Endothelial cell (in vitro differentiated cells): ENCODE measurements around the gene SEC14L1. TPM values are rescaled to one million over a fixed set of nuclear protein-coding genes. Genes with fewer than 3 reads are reported as not detected.

Experiments used
- DNase-seq: peaks from one replicate; pipeline ENCODE4 v3.0.0; 2021; ENCODE audit warnings: low spot score
- H3K27ac Mint-ChIP-seq: one replicate; pipeline ENCODE4 v1.8.0; 2021; ENCODE audit warnings: mixed read lengths, inconsistent platforms; ENCODE audit not compliant: unreplicated experiment
- H3K27me3 Mint-ChIP-seq: one replicate; pipeline ENCODE4 v1.8.0; 2021; ENCODE audit warnings: mild to moderate bottlenecking, moderate library complexity, mixed read lengths, inconsistent platforms; ENCODE audit not compliant: unreplicated experiment
- H3K36me3 Mint-ChIP-seq: one replicate; pipeline ENCODE4 v1.8.0; 2021; ENCODE audit warnings: mild to moderate bottlenecking, low read depth, mixed read lengths, inconsistent platforms; ENCODE audit not compliant: unreplicated experiment
- H3K4me1 Mint-ChIP-seq: one replicate; pipeline ENCODE4 v1.8.0; 2021; ENCODE audit warnings: mild to moderate bottlenecking, mixed read lengths, inconsistent platforms; ENCODE audit not compliant: unreplicated experiment
- H3K4me3 Mint-ChIP-seq: one replicate; pipeline ENCODE4 v1.8.0; 2021; ENCODE audit warnings: mild to moderate bottlenecking, mixed read lengths, inconsistent platforms; ENCODE audit not compliant: unreplicated experiment
- H3K9me3 Mint-ChIP-seq: one replicate; pipeline ENCODE4 v1.8.0; 2021; ENCODE audit warnings: mixed read lengths, inconsistent platforms; ENCODE audit not compliant: unreplicated experiment
- total RNA-seq: library from RNA; stranded (reverse); fragmentation: NEBNext Ultra II Directional; extraction: Animal tissue kit (Norgen Biotek cat#: 25700); gene quantifications from one replicate; pipeline ENCODE4 v1.2.1, GENCODE V29; 2021; ENCODE audit not compliant: unreplicated experiment
- TF ChIP-seq, protein P1 (sequence below): fragments of 200-600 bp; sonication (generic); IDR thresholded peaks from one replicate; pipeline ENCODE4 v1.5.0; 2021; ENCODE audit warnings: antibody characterized with exemption; ENCODE audit not compliant: unreplicated experiment

The SEC14L1 gene
- total RNA-seq, 1 donor from 2014 or later, result 315 TPM

DNA sequence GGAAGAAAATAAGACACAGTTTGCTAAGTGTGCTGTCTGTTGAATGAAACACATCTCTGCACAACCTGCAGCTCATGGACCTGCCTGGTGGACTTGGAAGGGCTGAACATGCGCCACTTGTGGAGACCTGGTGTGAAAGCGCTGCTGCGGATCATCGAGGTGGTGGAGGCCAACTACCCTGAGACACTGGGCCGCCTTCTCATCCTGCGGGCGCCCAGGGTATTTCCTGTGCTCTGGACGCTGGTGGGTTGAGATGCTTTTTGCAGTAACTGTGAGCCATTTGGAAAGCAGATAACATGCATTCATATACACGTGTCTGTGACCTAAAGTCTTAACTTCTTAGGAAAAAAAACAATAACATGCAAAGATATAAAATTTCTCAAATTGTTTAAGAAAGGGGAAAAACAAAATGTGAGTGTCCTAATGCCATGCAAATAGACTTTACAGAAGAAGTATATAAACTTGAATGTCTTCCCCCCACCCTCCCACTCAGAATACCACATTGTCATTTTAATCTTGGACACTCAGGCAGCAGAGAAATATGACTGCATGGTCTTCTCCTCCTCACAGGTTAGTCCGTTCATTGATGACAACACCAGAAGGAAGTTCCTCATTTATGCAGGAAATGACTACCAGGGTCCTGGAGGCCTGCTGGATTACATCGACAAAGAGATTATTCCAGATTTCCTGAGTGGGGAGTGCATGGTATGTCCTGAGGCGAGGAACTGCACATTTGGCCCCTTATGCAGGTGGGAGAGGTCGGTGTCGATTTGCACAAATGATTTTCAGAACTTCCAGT lies 65.6 kb downstream of the SEC14L1 start:
- no peaks in the 10 kb centered on the region for H3K9me3 Mint-ChIP-seq
- TF ChIP-seq, protein P1, sequence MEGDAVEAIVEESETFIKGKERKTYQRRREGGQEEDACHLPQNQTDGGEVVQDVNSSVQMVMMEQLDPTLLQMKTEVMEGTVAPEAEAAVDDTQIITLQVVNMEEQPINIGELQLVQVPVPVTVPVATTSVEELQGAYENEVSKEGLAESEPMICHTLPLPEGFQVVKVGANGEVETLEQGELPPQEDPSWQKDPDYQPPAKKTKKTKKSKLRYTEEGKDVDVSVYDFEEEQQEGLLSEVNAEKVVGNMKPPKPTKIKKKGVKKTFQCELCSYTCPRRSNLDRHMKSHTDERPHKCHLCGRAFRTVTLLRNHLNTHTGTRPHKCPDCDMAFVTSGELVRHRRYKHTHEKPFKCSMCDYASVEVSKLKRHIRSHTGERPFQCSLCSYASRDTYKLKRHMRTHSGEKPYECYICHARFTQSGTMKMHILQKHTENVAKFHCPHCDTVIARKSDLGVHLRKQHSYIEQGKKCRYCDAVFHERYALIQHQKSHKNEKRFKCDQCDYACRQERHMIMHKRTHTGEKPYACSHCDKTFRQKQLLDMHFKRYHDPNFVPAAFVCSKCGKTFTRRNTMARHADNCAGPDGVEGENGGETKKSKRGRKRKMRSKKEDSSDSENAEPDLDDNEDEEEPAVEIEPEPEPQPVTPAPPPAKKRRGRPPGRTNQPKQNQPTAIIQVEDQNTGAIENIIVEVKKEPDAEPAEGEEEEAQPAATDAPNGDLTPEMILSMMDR, result no peak

DNA sequence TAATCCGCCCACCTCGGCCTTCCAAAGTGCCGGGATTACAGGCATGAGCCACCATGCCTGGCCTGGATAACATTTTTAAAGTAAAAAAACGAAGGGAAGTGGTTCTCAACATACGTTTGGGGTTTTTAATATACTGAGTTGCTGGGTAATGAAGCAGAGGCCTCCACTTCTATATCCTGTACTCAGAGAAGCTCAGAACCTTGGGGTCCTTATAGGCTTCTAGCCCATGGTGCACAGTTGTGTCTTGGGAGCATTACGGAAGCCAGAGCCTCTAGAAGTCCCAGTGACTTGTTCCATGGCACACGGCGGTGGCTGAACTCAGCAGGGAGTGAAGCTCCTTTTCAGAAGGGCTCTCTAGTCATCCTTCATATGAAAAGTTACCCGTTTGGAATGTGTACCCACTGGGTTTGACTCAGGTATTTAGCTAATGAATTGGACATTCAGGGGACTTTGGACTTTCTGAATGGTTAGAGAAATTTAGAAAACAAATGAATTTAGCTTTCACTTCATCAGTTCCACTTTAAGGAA lies 67.0 kb downstream of the SEC14L1 start:
- H3K4me3 Mint-ChIP-seq, result no peak overlapping the region
- peaks cover 53% of the 10 kb centered on the region for H3K4me1 Mint-ChIP-seq
- TF ChIP-seq, protein P1, result no peak
- H3K27me3 Mint-ChIP-seq, result peaks cover 20% of the 10 kb centered on the region
- H3K36me3 Mint-ChIP-seq, result peaks cover 81% of the 10 kb centered on the region
- H3K27ac Mint-ChIP-seq, result peak overlapping the region; percentile 90
- no peak for DNase-seq
- H3K9me3 Mint-ChIP-seq, result no peaks in the 10 kb centered on the region

More for the DNA sequence above, 65.6 kb downstream of the SEC14L1 start:
- Mint-ChIP-seq H3K27ac (peak overlapping the region; percentile 83), H3K4me3 (peak overlapping the region; percentile 64), H3K36me3 (peaks cover 72% of the 10 kb centered on the region), H3K27me3 (peaks cover 17% of the 10 kb centered on the region), H3K4me1 (peaks cover 50% of the 10 kb centered on the region)
- no peak for DNase-seq

DNA sequence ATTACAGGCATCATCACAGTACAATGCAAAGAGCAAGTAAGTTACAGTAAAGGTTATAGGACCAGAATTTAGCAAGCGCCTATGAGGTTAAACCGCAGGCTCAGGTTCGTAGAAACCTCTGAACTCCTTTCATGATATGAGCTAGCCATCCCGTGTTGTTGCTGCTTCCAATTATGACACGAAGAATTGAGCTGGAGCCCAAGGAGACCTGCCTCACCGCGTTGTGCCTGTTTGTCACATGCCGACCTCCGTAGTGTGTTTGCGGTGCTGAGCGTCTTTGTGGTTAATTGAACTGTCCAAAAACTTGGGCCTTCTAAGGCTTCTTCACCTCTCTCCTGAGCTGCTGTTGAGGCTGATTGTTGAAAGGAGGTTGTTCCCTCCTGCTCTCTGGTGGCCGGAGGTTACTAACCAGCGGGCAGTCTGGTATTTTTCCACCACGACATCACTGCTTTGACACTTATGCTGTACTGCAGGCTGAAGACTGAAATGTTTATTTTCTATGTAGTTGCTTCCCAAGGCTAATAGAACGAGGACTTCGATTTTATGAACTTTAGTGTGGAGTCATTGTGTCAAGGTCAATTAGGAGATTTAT lies 67.5 kb downstream of the SEC14L1 start:
- H3K36me3 Mint-ChIP-seq, result peaks cover 76% of the 10 kb centered on the region

DNA sequence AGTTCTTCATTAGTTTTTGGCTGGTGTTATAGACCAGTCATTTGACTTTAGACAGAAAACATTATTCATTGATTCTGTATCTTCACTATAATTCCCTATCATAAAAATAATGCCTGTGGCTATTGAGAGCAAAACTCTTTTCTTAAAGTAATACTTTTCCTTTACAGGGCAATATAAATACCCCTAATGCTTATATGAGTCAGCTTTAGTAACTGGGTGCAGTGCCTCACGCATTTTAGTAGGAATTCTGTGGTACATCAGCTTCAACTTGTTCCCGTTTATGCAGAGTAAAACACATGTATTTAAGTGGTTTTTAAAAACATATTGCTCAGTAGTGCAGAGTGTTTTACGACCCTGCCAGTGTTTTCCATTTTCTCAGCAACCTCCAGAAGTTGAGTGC lies 68.1 kb downstream of the SEC14L1 start:
- H3K4me1 Mint-ChIP-seq, result peaks cover 52% of the 10 kb centered on the region
- peak overlapping the region; percentile 48 for H3K4me3 Mint-ChIP-seq
- peaks cover 73% of the 10 kb centered on the region for H3K36me3 Mint-ChIP-seq
- TF ChIP-seq, protein P1, result no peak
- no peak for DNase-seq
- H3K9me3 Mint-ChIP-seq, result no peaks in the 10 kb centered on the region
- peak overlapping the region; percentile 90 for H3K27ac Mint-ChIP-seq
- H3K27me3 Mint-ChIP-seq, result peaks cover 14% of the 10 kb centered on the region

More for the DNA sequence above, 67.5 kb downstream of the SEC14L1 start:
- Mint-ChIP-seq H3K4me3 (peak overlapping the region; percentile 48), H3K4me1 (peaks cover 53% of the 10 kb centered on the region), H3K27me3 (peaks cover 17% of the 10 kb centered on the region), H3K27ac (peak overlapping the region; percentile 90), H3K9me3 (no peaks in the 10 kb centered on the region)
- TF ChIP-seq, protein P1, result no peak
- DNase-seq, result peak; percentile 37
